ENCODE results near the gene RPL13A.

RPL13A gene

DNA sequence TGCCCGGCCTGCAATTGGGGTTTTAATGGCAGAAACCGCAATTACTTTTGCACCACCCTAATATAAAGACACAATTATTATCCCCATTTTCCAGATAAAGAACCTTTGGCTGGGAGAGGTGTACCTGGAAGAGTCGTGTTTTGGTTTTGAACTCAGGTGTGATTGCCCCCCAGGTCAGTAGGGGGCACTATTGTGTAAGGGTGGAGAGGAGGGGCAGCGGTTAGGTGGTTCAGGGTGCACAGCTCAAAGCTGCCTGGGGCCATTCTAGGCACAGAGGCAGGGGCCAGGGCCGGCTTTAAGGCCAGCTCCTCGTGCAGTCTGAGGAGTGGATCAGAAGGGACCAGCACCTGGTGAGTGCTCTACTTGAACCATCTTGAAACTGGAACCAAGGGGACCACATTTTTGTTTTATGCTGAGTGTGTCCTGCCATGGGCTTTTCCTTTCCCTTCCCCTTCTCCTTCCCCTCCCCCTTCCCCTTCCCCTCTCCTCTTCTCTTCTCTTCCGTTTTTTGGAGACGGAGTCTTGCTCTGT lies 19.2 kb downstream of the RPL13A start:
- DNase-seq (ENCODE audit: low read depth, low spot score): no peak

DNA sequence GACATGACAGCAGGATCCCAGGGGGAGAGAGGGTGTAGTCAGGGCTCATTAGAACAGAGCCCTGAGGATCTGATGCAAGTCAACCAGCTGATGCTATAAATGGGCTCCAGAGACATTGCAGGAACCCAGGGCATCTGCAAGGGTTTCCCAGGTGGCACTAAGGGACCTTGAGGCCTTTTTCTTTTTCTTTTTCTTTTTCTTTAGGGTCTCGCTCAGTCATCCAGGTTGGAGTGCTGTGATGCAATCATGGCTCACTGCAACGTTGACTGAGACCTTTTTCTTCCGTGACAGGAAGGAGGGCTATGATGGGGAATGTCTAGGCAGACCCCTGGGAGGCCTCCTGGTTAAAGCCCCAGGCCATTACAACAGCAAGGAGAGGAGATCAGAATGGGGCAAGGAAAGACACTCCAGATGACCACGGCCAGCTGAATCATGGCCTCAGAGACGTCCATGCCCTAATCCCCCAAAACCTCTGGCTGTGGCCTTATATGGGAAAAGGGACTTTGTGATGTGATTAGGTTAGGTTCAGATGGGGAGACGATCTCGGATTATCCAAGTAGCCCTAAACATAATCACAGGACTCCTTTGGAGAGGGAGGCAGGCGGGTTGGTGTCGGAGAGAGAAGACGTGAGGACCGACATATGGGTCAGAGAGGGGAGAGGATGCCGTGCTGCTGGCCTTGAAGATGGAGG lies 20.5 kb downstream of the RPL13A start:
- DNase-seq (ENCODE audit: low read depth, low spot score): no peak

- no peak for DNase-seq (ENCODE audit: low read depth, low spot score)
These were observed 25.8 kb downstream of the RPL13A start for GRCh38 chr19:49512970-49513745.

GRCh38 chr19:49513746-49514118 lies 26.3 kb downstream of the RPL13A start:
- no peak for DNase-seq (ENCODE audit: low read depth, low spot score)

DNA sequence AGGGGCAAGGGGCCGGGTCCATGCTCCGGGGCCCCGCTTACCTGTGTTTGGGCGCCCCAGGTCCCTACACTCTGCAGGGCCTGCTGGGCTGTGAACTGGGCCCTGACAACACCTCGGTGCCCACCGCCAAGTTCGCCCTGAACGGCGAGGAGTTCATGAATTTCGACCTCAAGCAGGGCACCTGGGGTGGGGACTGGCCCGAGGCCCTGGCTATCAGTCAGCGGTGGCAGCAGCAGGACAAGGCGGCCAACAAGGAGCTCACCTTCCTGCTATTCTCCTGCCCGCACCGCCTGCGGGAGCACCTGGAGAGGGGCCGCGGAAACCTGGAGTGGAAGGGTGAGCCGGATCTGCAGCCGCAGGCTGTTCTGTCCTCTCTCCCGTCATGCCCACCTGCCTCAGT lies 26.7 kb downstream of the RPL13A start:
- no peak for DNase-seq (ENCODE audit: low read depth, low spot score)

GRCh38 chr19:49515767-49516166 lies 28.4 kb downstream of the RPL13A start:
- no peak for DNase-seq (ENCODE audit: low read depth, low spot score)

DNA sequence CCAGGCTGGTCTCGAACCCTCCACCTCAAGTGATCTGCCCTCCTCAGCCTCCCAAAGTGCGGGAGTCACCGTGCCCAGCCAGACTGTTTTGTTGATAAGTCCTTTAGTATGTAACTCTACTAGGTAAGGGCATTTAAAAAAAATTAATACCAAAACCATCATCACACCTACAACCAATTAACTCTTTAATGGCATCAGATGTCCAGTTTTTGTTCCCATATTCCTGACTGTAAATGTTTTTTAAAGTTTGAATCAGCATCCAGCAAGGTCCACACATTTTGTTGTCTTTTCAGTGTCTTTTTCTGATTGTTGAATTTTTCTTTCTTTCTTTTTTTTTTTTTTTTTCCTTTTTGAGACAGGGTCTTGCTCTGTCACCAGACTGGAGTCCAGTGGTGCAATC lies 30.6 kb downstream of the RPL13A start:
- no peak for DNase-seq (ENCODE audit: low read depth, low spot score)

DNA sequence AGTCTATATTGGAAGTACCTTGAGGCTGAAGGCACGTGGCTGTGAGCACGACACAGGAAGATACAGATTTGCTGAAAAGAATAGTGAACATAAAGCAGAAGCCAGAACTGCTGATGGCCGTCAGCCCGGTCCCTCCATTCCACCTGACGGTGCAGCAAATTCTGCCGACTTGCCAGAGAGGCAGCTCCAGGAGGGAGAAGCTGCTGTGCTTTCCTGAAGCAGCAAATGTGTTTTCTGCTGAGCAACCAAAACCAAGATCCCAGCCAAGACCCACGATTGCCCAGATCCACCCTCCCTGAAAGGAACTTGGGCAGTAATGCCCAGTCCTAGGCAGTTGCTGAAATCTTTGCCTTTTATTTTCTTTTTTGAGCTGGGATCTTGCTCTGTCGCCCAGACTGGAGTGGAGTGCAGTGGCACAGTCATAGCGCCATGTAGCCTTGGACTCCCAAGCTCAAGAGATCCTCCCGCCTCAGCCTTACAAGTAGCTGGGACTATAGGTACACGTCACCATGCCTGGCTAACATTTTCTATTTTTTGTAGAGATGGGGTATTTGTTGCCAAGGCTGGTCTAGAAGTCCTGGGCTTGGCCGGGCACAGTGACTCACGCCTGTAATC lies 33.4 kb downstream of the RPL13A start:
- no peak for DNase-seq (ENCODE audit: low read depth, low spot score)

GRCh38 chr19:49524812-49525455 lies 37.5 kb downstream of the RPL13A start:
- DNase-seq (ENCODE audit: low read depth, low spot score): no peak

- no peak for DNase-seq (ENCODE audit: low read depth, low spot score)
These were observed 40.9 kb downstream of the RPL13A start for GRCh38 chr19:49528211-49528771.

GRCh38 chr19:49530708-49531107 lies 43.3 kb downstream of the RPL13A start:
- no peak for DNase-seq (ENCODE audit: low read depth, low spot score)

- DNase-seq (ENCODE audit: low read depth, low spot score): no peak
These were observed 46.4 kb downstream of the RPL13A start for GRCh38 chr19:49533551-49534488.

- DNase-seq (ENCODE audit: low read depth, low spot score): no peak
These were observed 47.4 kb downstream of the RPL13A start for GRCh38 chr19:49534632-49535385.

DNA sequence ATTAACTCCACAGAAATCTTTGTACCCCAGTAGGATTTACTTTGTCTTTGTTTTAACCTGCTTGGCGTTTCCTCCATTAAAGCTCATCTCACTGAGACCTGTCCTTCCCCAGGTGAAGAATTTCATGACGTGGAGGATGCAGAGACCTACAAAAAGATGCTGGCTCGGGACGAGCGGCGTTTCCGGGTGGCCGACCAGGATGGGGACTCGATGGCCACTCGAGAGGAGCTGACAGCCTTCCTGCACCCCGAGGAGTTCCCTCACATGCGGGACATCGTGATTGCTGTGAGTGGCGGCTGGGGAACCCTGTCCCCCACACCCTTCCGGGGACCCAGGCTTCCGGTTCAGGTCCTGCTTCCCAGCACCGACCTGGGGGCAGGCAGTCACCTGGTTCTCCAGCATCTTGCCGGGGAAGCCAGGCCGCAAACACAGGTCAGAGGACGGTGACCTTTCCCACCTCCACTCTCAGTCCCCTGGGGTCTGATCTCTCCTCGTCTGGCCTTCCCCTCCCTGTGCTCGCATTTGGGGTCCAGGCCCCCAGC lies 49.6 kb downstream of the RPL13A start:
- no peak for DNase-seq (ENCODE audit: low read depth, low spot score)

DNA sequence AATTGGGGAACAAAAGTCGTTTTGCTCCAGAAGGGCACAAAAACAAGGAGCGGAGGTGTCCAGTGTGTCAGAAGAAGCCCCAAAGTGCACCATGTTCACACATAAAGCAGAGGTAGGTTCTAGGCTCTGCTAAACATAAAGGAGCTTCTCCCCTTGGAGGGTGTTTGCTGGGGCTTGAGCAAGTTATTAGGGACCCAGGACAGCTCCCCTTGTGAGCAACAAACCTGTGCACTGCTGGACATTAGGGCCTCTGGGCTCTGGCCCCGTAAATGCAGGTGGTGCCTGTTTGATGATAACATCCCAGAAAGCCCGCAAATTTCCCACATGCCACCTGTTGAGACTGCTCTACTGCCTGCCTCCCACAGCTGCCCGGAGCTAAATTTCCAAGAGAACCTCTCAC lies 51.2 kb downstream of the RPL13A start:
- DNase-seq (ENCODE audit: low read depth, low spot score): no peak

DNA sequence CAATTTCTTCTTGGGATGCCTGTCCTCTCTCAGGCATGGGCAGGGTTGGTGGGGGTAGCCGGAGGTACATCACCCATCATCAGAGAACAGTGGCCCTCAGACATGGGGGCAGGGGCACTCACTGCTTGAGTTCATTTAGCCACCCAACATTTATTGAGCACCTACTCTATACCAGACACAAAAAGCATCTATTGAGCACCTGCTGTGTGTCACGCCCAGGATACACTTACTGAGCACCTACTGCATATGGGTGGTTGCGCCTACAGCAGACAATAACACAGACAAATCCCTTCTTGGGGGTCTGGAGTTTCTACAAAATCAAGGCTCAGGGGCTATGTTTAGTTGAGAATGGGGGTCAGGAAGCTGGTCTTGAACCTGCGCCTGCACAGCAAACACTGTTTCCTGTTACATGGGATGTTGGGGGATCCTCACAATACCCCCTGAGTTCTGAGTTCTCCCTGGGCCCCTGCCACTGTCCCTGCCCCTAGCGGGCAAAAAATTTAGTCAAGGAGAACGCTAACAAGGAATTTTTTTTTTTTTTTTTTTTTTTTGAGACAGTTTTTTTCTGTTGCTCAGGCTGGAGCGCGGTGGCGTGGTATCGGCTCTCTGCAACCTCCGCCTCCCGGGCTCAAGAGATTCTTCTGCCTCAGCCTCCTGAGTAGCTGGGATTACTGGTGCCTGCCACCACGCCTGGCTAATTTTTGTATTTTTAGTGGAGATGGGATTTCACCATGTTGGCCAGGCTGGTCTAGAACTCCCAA lies 52.0 kb downstream of the RPL13A start:
- no peak for DNase-seq (ENCODE audit: low read depth, low spot score)

Measured in brain pericyte (primary cell).